Endothelial cell of umbilical vein (primary cell): ENCODE measurements around the gene SLFN12. TPM values are rescaled to one million over a fixed set of nuclear protein-coding genes. Genes with fewer than 3 reads are reported as not detected.

Source experiments
- BruUV-seq: library from RNA; stranded (reverse); fragments of 400-500 nt; replicated peaks from 2 replicates; lab custom pipeline; 2021; lab: Mats Ljungman, UMichigan
- CTCF ChIA-PET: fragments of 300-600, 350-600 bp; sonication (Branson Sonifier 250); formaldehyde crosslinking; loops from one replicate; lab custom pipeline; 2021; ENCODE audit warnings: antibody characterized with exemption, inconsistent platforms; lab: Charles Lee
- POLR2A ChIA-PET: fragments of 300-600, 350-600 bp; sonication (Branson Sonifier 250); formaldehyde crosslinking; loops from one replicate; lab custom pipeline; 2021; ENCODE audit warnings: antibody characterized with exemption, inconsistent platforms; lab: Charles Lee
- DNase-seq: peaks from one replicate; pipeline ENCODE4 v3.0.0-alpha.2; 2011; ENCODE audit warnings: low read depth, low spot score
- FAIRE-seq: peaks from 2 replicates; lab custom pipeline; 2011; peaks lifted over from hg19 to GRCh38; lab: Jason Lieb, UNC
- H2AFZ ChIP-seq: 2 replicates; pipeline ENCODE4 v1.6.0; 2012; ENCODE audit warnings: low read depth, low read length, control low read depth, inconsistent platforms
- H3K27ac ChIP-seq: 2 replicates; pipeline ENCODE4 v1.5.1; 2011; ENCODE audit warnings: low read depth, mild to moderate bottlenecking, control low read depth, low read length, moderate library complexity; ENCODE audit not compliant: insufficient read depth
- H3K27me3 ChIP-seq, 2 experiments: 2 replicates each; pipeline versions ENCODE4 v1.6.0 to v1.6.1; 2011; ENCODE audit warnings: low read length in 2 of 2, mixed read lengths in 1 of 2; ENCODE audit not compliant: control insufficient read depth in 2 of 2, insufficient read depth in 2 of 2
- H3K36me3 ChIP-seq, 2 experiments: 2 replicates in 1 of 2; 3 replicates in 1 of 2; pipeline ENCODE4 v1.5.1; 2011; ENCODE audit warnings: low read length in 2 of 2, mild to moderate bottlenecking in 1 of 2, moderate library complexity in 1 of 2; ENCODE audit not compliant: control insufficient read depth in 2 of 2, insufficient read depth in 2 of 2; ENCODE audit errors: extremely low read depth in 1 of 2
- H3K4me1 ChIP-seq: 3 replicates; pipeline ENCODE4 v1.5.1; 2011; ENCODE audit warnings: mild to moderate bottlenecking, low read length; ENCODE audit not compliant: control insufficient read depth, insufficient read depth; ENCODE audit errors: extremely low read depth
- H3K4me2 ChIP-seq: 2 replicates; pipeline ENCODE4 v1.6.1; 2011; ENCODE audit warnings: low read length, control low read depth, mixed read lengths; ENCODE audit not compliant: insufficient read depth
- H3K4me3 ChIP-seq, 3 experiments: fragments of 200-600 bp in 1 of 3; sonication (generic), shearing (Covaris generic) in 1 of 3; replicated peaks in 1 of 3; 2 replicates each; pipeline ENCODE4 v1.5.1; 2011 to 2016; ENCODE audit warnings: control low read depth in 3 of 3, low read length in 3 of 3, mild to moderate bottlenecking in 2 of 3, inconsistent platforms in 1 of 3, low read depth in 1 of 3, moderate library complexity in 1 of 3; ENCODE audit not compliant: insufficient read depth in 1 of 3
- H3K79me2 ChIP-seq: 2 replicates; pipeline ENCODE4 v1.6.0; 2012; ENCODE audit warnings: low read length, inconsistent platforms; ENCODE audit not compliant: control insufficient read depth, insufficient read depth
- H3K9ac ChIP-seq: replicated peaks from 2 replicates; pipeline ENCODE3; 2011; ENCODE audit warnings: low read length, control low read depth; ENCODE audit not compliant: insufficient read depth; ENCODE audit errors: extremely low read depth
- H3K9me1 ChIP-seq: replicated peaks from 3 replicates; pipeline ENCODE4 v1.6.0; 2011; ENCODE audit warnings: mild to moderate bottlenecking, low read length; ENCODE audit not compliant: control insufficient read depth, insufficient read depth; ENCODE audit errors: extremely low read depth
- H3K9me3 ChIP-seq: replicated peaks from 2 replicates; pipeline ENCODE4 v1.5.1; 2012; ENCODE audit warnings: low read length, inconsistent platforms; ENCODE audit not compliant: control insufficient read depth, insufficient read depth
- H4K20me1 ChIP-seq: replicated peaks from 2 replicates; pipeline ENCODE3; 2011; ENCODE audit warnings: mild to moderate bottlenecking, low read length; ENCODE audit not compliant: control insufficient read depth, insufficient read depth; ENCODE audit errors: extremely low read depth
- EZH2 ChIP-seq: IDR thresholded peaks from 2 replicates; pipeline ENCODE4 v1.6.1; 2012; ENCODE audit warnings: borderline replicate concordance, low read depth, mild to moderate bottlenecking, moderate library complexity, low read length, inconsistent platforms; ENCODE audit not compliant: severe bottlenecking
- FOS ChIP-seq: IDR thresholded peaks from 2 replicates; pipeline ENCODE4 v1.6.1; 2011; ENCODE audit warnings: mild to moderate bottlenecking, low read length, moderate library complexity, borderline replicate concordance; ENCODE audit not compliant: insufficient read depth
- GATA2 ChIP-seq: IDR thresholded peaks from 2 replicates; pipeline ENCODE4 v1.7.0; 2011; ENCODE audit warnings: low read depth, mild to moderate bottlenecking, moderate library complexity, mixed read lengths, low read length; ENCODE audit not compliant: insufficient read length, insufficient read depth
- JUN ChIP-seq: IDR thresholded peaks from 2 replicates; pipeline ENCODE4 v1.6.1; 2011; ENCODE audit warnings: borderline replicate concordance, low read depth; ENCODE audit not compliant: insufficient read length, insufficient read depth
- MYC ChIP-seq: IDR thresholded peaks from one replicate; pipeline ENCODE4 v1.6.1; 2011; ENCODE audit warnings: mild to moderate bottlenecking, low read depth, low read length
- POLR2A ChIP-seq: IDR thresholded peaks from 2 replicates; pipeline ENCODE4 v1.6.1; 2012; ENCODE audit warnings: low read depth, mild to moderate bottlenecking, control low read depth, low read length
- POLR2AphosphoS5 ChIP-seq: IDR thresholded peaks from 2 replicates; pipeline ENCODE4 v1.6.1; 2012; ENCODE audit warnings: low read depth, mild to moderate bottlenecking, control low read depth, low read length, moderate library complexity; ENCODE audit not compliant: insufficient read depth
- dilution Hi-C: fragments of 300-500 bp; cut with MboI; formaldehyde crosslinking; loops from one replicate; pipeline ENCODE4 v1.15.0; 2019; ENCODE audit warnings: low sequenced_read_pairs; ENCODE audit not compliant: extremely low pct_ligation_motif_present
- intact Hi-C: fragments of 100-400 bp; cut with micrococcal nuclease; formaldehyde crosslinking; loops from one replicate; pipeline ENCODE4 v1.10.0; 2022
- polyA plus RNA-seq, 4 experiments: library from polyadenylated mRNA; depleted of rRNA in 3 of 4; stranded (reverse) in 3 of 4; unstranded in 1 of 4; fragments of >200 nt; gene quantifications; 2 replicates each; pipeline versions ENCODE4 v1.2.1 to v1.2.3, GENCODE V29; 2011 to 2012; ENCODE audit warnings: missing spikeins in 1 of 4
- total RNA-seq: library from RNA; stranded (reverse); gene quantifications from 2 replicates; pipeline ENCODE4 v1.2.3, GENCODE V29; 2021
- TF ChIP-seq, protein P1 (sequence below): IDR thresholded peaks from 2 replicates; pipeline ENCODE4 v1.6.1; 2011; ENCODE audit not compliant: insufficient read depth, insufficient read length
- TF ChIP-seq, protein P2 (sequence below), 2 donors: IDR thresholded peaks; 1 replicate in 1 of 2; 2 replicates in 1 of 2; pipeline ENCODE4 v1.5.1; 2011; ENCODE audit warnings: low read length in 2 of 2, mild to moderate bottlenecking in 2 of 2, moderate library complexity in 2 of 2, control low read depth in 1 of 2, inconsistent platforms in 1 of 2, low read depth in 1 of 2; ENCODE audit not compliant: insufficient read depth in 1 of 2; ENCODE audit errors: extremely low read depth in 1 of 2

SLFN12 gene
- total and polyA plus RNA-seq, 2 donors (not counting 3 experiments of a cell fraction or from before 2014, with no cell fraction given): 17.8 to 42.6 TPM

DNA sequence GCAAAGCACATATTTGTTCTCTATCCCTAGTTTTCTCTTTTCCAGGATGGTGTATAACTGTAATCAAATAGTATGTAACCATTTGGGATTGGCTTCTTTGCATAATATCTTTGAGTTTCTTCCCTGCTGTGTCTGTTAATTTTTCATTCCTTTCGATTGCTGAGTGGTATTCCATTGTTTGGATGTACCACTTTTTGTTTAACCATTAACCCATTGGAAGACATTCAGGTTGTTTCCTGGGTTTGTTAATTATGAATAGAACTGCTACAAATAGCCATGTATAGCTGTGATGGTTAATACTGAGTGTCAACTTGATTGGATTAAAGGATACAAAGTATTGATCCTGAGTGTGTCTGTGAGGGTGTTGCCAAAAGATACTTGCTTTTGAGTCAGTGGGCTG lies 20.9 kb upstream of the SLFN12 start:
- POLR2A ChIA-PET: no interaction called here
- CTCF ChIA-PET: no interaction called here
- peaks cover 39 to 43% of the 10 kb centered on the region in 2 experiments for H3K27me3 ChIP-seq

More for the DNA sequence above, 20.9 kb upstream of the SLFN12 start:
- Histone ChIP-seq H3K9ac (no peak overlapping the region), H3K36me3 (no peaks in the 10 kb centered on the region), H2AFZ (no peak overlapping the region), H3K79me2 (no peaks in the 10 kb centered on the region), H3K4me3 (no peak overlapping the region), H4K20me1 (no peaks in the 10 kb centered on the region), H3K27ac (no peak overlapping the region), H3K9me3 (no peaks in the 10 kb centered on the region), H3K4me2 (no peak overlapping the region), H3K4me1 (peaks cover 6% of the 10 kb centered on the region), H3K9me1 (no peaks in the 10 kb centered on the region)
- TF ChIP-seq JUN (no peak), EZH2 (no peak), GATA2 (no peak), POLR2A (no peak), POLR2AphosphoS5 (no peak), MYC (no peak), FOS (no peak)
- TF ChIP-seq, protein P1, sequence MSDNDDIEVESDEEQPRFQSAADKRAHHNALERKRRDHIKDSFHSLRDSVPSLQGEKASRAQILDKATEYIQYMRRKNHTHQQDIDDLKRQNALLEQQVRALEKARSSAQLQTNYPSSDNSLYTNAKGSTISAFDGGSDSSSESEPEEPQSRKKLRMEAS: no peak
- TF ChIP-seq, protein P2, sequence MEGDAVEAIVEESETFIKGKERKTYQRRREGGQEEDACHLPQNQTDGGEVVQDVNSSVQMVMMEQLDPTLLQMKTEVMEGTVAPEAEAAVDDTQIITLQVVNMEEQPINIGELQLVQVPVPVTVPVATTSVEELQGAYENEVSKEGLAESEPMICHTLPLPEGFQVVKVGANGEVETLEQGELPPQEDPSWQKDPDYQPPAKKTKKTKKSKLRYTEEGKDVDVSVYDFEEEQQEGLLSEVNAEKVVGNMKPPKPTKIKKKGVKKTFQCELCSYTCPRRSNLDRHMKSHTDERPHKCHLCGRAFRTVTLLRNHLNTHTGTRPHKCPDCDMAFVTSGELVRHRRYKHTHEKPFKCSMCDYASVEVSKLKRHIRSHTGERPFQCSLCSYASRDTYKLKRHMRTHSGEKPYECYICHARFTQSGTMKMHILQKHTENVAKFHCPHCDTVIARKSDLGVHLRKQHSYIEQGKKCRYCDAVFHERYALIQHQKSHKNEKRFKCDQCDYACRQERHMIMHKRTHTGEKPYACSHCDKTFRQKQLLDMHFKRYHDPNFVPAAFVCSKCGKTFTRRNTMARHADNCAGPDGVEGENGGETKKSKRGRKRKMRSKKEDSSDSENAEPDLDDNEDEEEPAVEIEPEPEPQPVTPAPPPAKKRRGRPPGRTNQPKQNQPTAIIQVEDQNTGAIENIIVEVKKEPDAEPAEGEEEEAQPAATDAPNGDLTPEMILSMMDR (IDR thresholded peaks at IDR 0.05; ENCODE audit: extremely low read depth in 1 of 2, insufficient read depth in 1 of 2, low read depth in 1 of 2, low read length in 2 of 2): no peak
- intact Hi-C loops (no loop called here), dilution Hi-C loops (no loop called here)
- DNase-seq (no peak), FAIRE-seq (no peak)
- no TSS peak for BruUV-seq
